ENCODE data around the gene NKTR.

- TF ChIP-seq CTCF (IDR thresholded peaks at IDR 0.05) = no peak
- TF ChIP-seq POLR2A (IDR thresholded peaks at IDR 0.05) = no peak
Measured at GRCh38 chr3:42569593-42570142, 30.8 kb upstream of the NKTR start.

All from right lobe of liver (tissue), 4 donors.